ENCODE measurements around the gene MRM3.

DNA sequence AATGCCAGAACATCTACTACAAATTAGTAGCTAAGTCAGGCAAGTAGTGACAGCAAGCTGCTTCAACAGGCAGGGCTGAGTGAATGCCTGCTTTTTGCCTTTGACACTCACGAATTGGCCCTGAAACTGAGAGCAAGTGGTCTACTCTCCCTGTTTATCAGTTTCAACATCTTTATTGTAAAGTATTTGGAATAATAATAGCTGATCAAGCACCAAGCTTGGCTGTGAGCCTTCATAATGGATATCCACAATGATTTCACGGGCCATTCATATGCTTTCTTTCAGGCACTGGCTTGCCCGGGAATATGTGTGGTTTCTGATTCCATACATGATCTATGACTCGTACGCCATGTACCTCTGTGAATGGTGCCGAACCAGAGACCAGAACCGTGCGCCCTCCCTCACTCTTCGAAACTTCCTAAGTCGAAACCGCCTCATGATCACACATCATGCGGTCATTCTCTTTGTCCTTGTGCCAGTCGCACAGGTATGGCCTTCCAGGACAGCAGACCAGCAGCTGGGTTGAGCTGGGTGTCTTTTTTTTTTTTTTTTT lies 44.5 kb upstream of the MRM3 start:
- TF ChIP-seq RAD21 (IDR thresholded peaks at IDR 0.05), result no peak
- TF ChIP-seq, protein P1, sequence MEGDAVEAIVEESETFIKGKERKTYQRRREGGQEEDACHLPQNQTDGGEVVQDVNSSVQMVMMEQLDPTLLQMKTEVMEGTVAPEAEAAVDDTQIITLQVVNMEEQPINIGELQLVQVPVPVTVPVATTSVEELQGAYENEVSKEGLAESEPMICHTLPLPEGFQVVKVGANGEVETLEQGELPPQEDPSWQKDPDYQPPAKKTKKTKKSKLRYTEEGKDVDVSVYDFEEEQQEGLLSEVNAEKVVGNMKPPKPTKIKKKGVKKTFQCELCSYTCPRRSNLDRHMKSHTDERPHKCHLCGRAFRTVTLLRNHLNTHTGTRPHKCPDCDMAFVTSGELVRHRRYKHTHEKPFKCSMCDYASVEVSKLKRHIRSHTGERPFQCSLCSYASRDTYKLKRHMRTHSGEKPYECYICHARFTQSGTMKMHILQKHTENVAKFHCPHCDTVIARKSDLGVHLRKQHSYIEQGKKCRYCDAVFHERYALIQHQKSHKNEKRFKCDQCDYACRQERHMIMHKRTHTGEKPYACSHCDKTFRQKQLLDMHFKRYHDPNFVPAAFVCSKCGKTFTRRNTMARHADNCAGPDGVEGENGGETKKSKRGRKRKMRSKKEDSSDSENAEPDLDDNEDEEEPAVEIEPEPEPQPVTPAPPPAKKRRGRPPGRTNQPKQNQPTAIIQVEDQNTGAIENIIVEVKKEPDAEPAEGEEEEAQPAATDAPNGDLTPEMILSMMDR (IDR thresholded peaks at IDR 0.05; ENCODE audit: low read depth, low read length, missing input control), result no peak
- TF ChIP-seq, protein P2, sequence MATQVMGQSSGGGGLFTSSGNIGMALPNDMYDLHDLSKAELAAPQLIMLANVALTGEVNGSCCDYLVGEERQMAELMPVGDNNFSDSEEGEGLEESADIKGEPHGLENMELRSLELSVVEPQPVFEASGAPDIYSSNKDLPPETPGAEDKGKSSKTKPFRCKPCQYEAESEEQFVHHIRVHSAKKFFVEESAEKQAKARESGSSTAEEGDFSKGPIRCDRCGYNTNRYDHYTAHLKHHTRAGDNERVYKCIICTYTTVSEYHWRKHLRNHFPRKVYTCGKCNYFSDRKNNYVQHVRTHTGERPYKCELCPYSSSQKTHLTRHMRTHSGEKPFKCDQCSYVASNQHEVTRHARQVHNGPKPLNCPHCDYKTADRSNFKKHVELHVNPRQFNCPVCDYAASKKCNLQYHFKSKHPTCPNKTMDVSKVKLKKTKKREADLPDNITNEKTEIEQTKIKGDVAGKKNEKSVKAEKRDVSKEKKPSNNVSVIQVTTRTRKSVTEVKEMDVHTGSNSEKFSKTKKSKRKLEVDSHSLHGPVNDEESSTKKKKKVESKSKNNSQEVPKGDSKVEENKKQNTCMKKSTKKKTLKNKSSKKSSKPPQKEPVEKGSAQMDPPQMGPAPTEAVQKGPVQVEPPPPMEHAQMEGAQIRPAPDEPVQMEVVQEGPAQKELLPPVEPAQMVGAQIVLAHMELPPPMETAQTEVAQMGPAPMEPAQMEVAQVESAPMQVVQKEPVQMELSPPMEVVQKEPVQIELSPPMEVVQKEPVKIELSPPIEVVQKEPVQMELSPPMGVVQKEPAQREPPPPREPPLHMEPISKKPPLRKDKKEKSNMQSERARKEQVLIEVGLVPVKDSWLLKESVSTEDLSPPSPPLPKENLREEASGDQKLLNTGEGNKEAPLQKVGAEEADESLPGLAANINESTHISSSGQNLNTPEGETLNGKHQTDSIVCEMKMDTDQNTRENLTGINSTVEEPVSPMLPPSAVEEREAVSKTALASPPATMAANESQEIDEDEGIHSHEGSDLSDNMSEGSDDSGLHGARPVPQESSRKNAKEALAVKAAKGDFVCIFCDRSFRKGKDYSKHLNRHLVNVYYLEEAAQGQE (IDR thresholded peaks at IDR 0.05), result no peak

Data from liver (tissue), 3 donors.